CD4-positive, alpha-beta T cell treated with Interleukin-10 for 1 hour (primary cell): ENCODE measurements around the gene ARGLU1.

Experiments
- DNase-seq: peaks from one replicate; pipeline ENCODE4 v3.0.0-alpha.2; 2020

ARGLU1 gene

GRCh38 chr13:106581225-106581624, 13.3 kb upstream of the ARGLU1 start:
- no peak for DNase-seq

- DNase-seq, result no peak
Observed at GRCh38 chr13:106575896-106576295, 8.0 kb upstream of the ARGLU1 start.

- no peak for DNase-seq
Observed at GRCh38 chr13:106573868-106574267, 5.9 kb upstream of the ARGLU1 start.

- no peak for DNase-seq
Observed at GRCh38 chr13:106573284-106573846, 5.4 kb upstream of the ARGLU1 start.

- peak; percentile 92 for DNase-seq
Observed at GRCh38 chr13:106570299-106570852, 2.4 kb upstream of the ARGLU1 start.

- no peak for DNase-seq
Observed at GRCh38 chr13:106569233-106570095, 1.5 kb upstream of the ARGLU1 start.

- DNase-seq, result no peak
Observed at GRCh38 chr13:106568299-106569003, 514 bp upstream of the ARGLU1 start.

GRCh38 chr13:106566641-106567473, 1.1 kb downstream of the ARGLU1 start:
- peak; percentile 47 for DNase-seq

- no peak for DNase-seq
Observed at GRCh38 chr13:106565127-106565775, 2.7 kb downstream of the ARGLU1 start.

- DNase-seq, result no peak
Observed at GRCh38 chr13:106562301-106562700, 5.6 kb downstream of the ARGLU1 start.

GRCh38 chr13:106561551-106562170, 6.3 kb downstream of the ARGLU1 start:
- DNase-seq, result peak; percentile 43

- DNase-seq, result no peak
Observed at GRCh38 chr13:106560821-106561220, 7.1 kb downstream of the ARGLU1 start.

- no peak for DNase-seq
Observed at GRCh38 chr13:106558527-106558926, 9.4 kb downstream of the ARGLU1 start.

- no peak for DNase-seq
Observed at GRCh38 chr13:106555631-106556328, 12.2 kb downstream of the ARGLU1 start.

GRCh38 chr13:106551751-106552150, 16.2 kb downstream of the ARGLU1 start:
- DNase-seq, result no peak

GRCh38 chr13:106551350-106551749, 16.6 kb downstream of the ARGLU1 start:
- no peak for DNase-seq

- no peak for DNase-seq
Observed at GRCh38 chr13:106550570-106551135, 17.3 kb downstream of the ARGLU1 start.

- no peak for DNase-seq
Observed at GRCh38 chr13:106548064-106548696, 19.8 kb downstream of the ARGLU1 start.

- DNase-seq, result no peak
Observed at GRCh38 chr13:106541826-106542225, 26.1 kb downstream of the ARGLU1 start.

GRCh38 chr13:106540613-106541012, 27.3 kb downstream of the ARGLU1 start:
- no peak for DNase-seq
